ENCODE measurements around the gene SPATA45. TPM values are rescaled to one million over a fixed set of nuclear protein-coding genes. Genes with fewer than 3 reads are reported as not detected.
A peak's percentile ranks its signal among the peaks of the same experiment; 100 is the strongest.

SPATA45 gene
- total and polyA plus RNA-seq, 2 of the 13 experiments (the other 11 are each of a cell fraction or from before 2014, with no cell fraction given), result 0.17 to 0.64 TPM

GRCh38 chr1:212858461-212859265 is 11.2 kb upstream of the SPATA45 start (continued):
- TF ChIP-seq, protein P1, sequence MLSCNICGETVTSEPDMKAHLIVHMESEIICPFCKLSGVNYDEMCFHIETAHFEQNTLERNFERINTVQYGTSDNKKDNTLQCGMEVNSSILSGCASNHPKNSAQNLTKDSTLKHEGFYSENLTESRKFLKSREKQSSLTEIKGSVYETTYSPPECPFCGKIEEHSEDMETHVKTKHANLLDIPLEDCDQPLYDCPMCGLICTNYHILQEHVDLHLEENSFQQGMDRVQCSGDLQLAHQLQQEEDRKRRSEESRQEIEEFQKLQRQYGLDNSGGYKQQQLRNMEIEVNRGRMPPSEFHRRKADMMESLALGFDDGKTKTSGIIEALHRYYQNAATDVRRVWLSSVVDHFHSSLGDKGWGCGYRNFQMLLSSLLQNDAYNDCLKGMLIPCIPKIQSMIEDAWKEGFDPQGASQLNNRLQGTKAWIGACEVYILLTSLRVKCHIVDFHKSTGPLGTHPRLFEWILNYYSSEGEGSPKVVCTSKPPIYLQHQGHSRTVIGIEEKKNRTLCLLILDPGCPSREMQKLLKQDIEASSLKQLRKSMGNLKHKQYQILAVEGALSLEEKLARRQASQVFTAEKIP (CRISPR knock-in tag; IDR thresholded peaks at IDR 0.05; ENCODE audit: borderline replicate concordance), result no peak
- TF ChIP-seq KLF11 (CRISPR knock-in tag; IDR thresholded peaks at IDR 0.05) (no peak), ZNF839 (CRISPR knock-in tag; IDR thresholded peaks at IDR 0.05; ENCODE audit: borderline replicate concordance) (no peak), TOE1 (CRISPR knock-in tag; IDR thresholded peaks at IDR 0.05) (0 out of 2 replicates have a peak, but pooled peaks have one; percentile 34), ZNF124 (CRISPR knock-in tag; IDR thresholded peaks at IDR 0.05) (no peak), ETV5 (CRISPR knock-in tag; IDR thresholded peaks at IDR 0.05; ENCODE audit: borderline replicate concordance) (no peak), PHF21A (CRISPR knock-in tag; IDR thresholded peaks at IDR 0.05) (no peak; the same call in 1 of the 2 replicates), ZNF720 (CRISPR knock-in tag; IDR thresholded peaks at IDR 0.05) (no peak), SP4 (CRISPR knock-in tag; IDR thresholded peaks at IDR 0.05) (no peak), STAT6 (CRISPR knock-in tag; IDR thresholded peaks at IDR 0.05; ENCODE audit: borderline replicate concordance) (no peak), POLR2A (IDR thresholded peaks at IDR 0.05; ENCODE audit: insufficient read depth in 1 of 2, low read depth in 2 of 2, low read length in 2 of 2) (no peak), ZNF136 (CRISPR knock-in tag; IDR thresholded peaks at IDR 0.05; ENCODE audit: low read depth) (no peak), ZNF652 (CRISPR knock-in tag; IDR thresholded peaks at IDR 0.05; ENCODE audit: borderline replicate concordance, low read depth) (no peak), FOXP4 (CRISPR knock-in tag; IDR thresholded peaks at IDR 0.05) (no peak; the same call in 1 of the 2 replicates), ZNF251 (CRISPR knock-in tag; IDR thresholded peaks at IDR 0.05) (no peak), KLF15 (CRISPR knock-in tag; IDR thresholded peaks at IDR 0.05; ENCODE audit: borderline replicate concordance) (no peak), SNAI1 (CRISPR knock-in tag; IDR thresholded peaks at IDR 0.05; ENCODE audit: borderline replicate concordance) (0 out of 2 replicates have a peak, but pooled peaks have one; percentile 23), JUND (CRISPR knock-in tag; IDR thresholded peaks at IDR 0.05) (no peak)
- TF ChIP-seq, protein P2, sequence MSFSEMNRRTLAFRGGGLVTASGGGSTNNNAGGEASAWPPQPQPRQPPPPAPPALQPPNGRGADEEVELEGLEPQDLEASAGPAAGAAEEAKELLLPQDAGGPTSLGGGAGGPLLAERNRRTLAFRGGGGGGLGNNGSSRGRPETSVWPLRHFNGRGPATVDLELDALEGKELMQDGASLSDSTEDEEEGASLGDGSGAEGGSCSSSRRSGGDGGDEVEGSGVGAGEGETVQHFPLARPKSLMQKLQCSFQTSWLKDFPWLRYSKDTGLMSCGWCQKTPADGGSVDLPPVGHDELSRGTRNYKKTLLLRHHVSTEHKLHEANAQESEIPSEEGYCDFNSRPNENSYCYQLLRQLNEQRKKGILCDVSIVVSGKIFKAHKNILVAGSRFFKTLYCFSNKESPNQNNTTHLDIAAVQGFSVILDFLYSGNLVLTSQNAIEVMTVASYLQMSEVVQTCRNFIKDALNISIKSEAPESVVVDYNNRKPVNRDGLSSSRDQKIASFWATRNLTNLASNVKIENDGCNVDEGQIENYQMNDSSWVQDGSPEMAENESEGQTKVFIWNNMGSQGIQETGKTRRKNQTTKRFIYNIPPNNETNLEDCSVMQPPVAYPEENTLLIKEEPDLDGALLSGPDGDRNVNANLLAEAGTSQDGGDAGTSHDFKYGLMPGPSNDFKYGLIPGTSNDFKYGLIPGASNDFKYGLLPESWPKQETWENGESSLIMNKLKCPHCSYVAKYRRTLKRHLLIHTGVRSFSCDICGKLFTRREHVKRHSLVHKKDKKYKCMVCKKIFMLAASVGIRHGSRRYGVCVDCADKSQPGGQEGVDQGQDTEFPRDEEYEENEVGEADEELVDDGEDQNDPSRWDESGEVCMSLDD (CRISPR knock-in tag; IDR thresholded peaks at IDR 0.05; ENCODE audit: borderline replicate concordance), result peak; percentile 30; the same call in 1 of the 2 replicates

Data from HepG2 (cell line).